Hepatocyte (in vitro differentiated cells): ENCODE measurements around the gene POGLUT2. TPM values are rescaled to one million over a fixed set of nuclear protein-coding genes. Genes with fewer than 3 reads are reported as not detected.
A peak's percentile ranks its signal among the peaks of the same experiment; 100 is the strongest.

Experiments used
- DNase-seq: peaks from one replicate; pipeline ENCODE4 v3.0.0-alpha.2; 2016; ENCODE audit warnings: low spot score
- H2AFZ ChIP-seq: fragments of 200-600 bp; sonication (generic); 2 replicates; pipeline ENCODE4 v1.6.0; 2016; ENCODE audit warnings: antibody characterized with exemption, mild to moderate bottlenecking
- H3K27ac ChIP-seq: fragments of 200-600 bp; sonication (generic); 2 replicates; pipeline ENCODE4 v1.5.1; 2016; ENCODE audit warnings: mild to moderate bottlenecking
- H3K27me3 ChIP-seq: fragments of 200-600 bp; sonication (generic); 2 replicates; pipeline ENCODE4 v1.6.1; 2016
- H3K36me3 ChIP-seq: fragments of 200-600 bp; sonication (generic); replicated peaks from 2 replicates; pipeline ENCODE4 v1.5.1; 2016; ENCODE audit warnings: low read depth; ENCODE audit not compliant: insufficient read depth
- H3K4me1 ChIP-seq: fragments of 200-600 bp; sonication (generic); 2 replicates; pipeline ENCODE4 v1.5.1; 2016; ENCODE audit warnings: mild to moderate bottlenecking, moderate library complexity; ENCODE audit not compliant: insufficient read depth
- H3K4me2 ChIP-seq: fragments of 200-600 bp; sonication (generic); 2 replicates; pipeline ENCODE4 v1.6.0; 2016
- H3K4me3 ChIP-seq: fragments of 200-600 bp; sonication (generic); 2 replicates; pipeline ENCODE4 v1.5.1; 2016; ENCODE audit warnings: mild to moderate bottlenecking
- H3K79me2 ChIP-seq: fragments of 200-600 bp; sonication (generic); 2 replicates; pipeline ENCODE4 v1.6.0; 2017; ENCODE audit warnings: mild to moderate bottlenecking
- H3K9me2 ChIP-seq: fragments of 200-600 bp; sonication (generic); replicated peaks from 2 replicates; pipeline ENCODE4 v1.6.0; 2017; ENCODE audit warnings: mild to moderate bottlenecking; ENCODE audit not compliant: insufficient read depth
- H3K9me3 ChIP-seq: fragments of 200-600 bp; sonication (generic); 2 replicates; pipeline ENCODE4 v1.5.1; 2016; ENCODE audit warnings: low read depth, mild to moderate bottlenecking
- H4K20me1 ChIP-seq: fragments of 200-600 bp; sonication (generic); 2 replicates; pipeline ENCODE4 v1.6.0; 2016; ENCODE audit warnings: mild to moderate bottlenecking; ENCODE audit not compliant: insufficient read depth, poor library complexity, severe bottlenecking
- EZH2 ChIP-seq: fragments of 200-600 bp; sonication (generic); IDR thresholded peaks from 2 replicates; pipeline ENCODE4 v1.6.1; 2016; ENCODE audit warnings: antibody characterized with exemption, mild to moderate bottlenecking, borderline replicate concordance
- EZH2phosphoT487 ChIP-seq: fragments of 200-600 bp; sonication (generic); IDR thresholded peaks from one replicate; pipeline ENCODE4 v1.6.1; 2018; ENCODE audit warnings: antibody characterized with exemption, mild to moderate bottlenecking, low read depth, moderate library complexity; ENCODE audit not compliant: unreplicated experiment, severe bottlenecking
- WGBS: methylation state at CpG from one replicate; pipeline ENCODE4 v1.1.6; 2016; ENCODE audit warnings: low lambda C conversion rate; ENCODE audit errors: missing lambda C conversion rate; 5-methylcytosine and 5-hydroxymethylcytosine counted together
- polyA plus RNA-seq: library from polyadenylated mRNA; unstranded; fragments of >200 nt; fragmentation: Nextera tagmentation; extraction: Ambion mirVana; gene quantifications from 2 replicates; pipeline ENCODE4 v1.2.1, GENCODE V29; 2016
- total RNA-seq: library from RNA; depleted of rRNA; stranded (reverse); fragments of >200 nt; gene quantifications from 2 replicates; pipeline ENCODE4 v1.2.3, GENCODE V29; 2014
- TF ChIP-seq, protein P1 (sequence below): fragments of 200-600 bp; sonication (generic); IDR thresholded peaks from 2 replicates; pipeline ENCODE4 v1.5.1; 2016; ENCODE audit warnings: antibody characterized with exemption, mild to moderate bottlenecking; ENCODE audit not compliant: poor library complexity

POGLUT2 gene
- total and polyA plus RNA-seq, 2 experiments from 2014 or later = 18.1 TPM

GRCh38 chr13:102772042-102772425 lies 26.7 kb downstream of the POGLUT2 start:
- H3K27me3 ChIP-seq = no peaks in the 10 kb centered on the region
- no peaks in the 10 kb centered on the region for H3K36me3 ChIP-seq
- H3K4me3 ChIP-seq = no peak overlapping the region
- H3K9me2 ChIP-seq = no peaks in the 10 kb centered on the region
- H4K20me1 ChIP-seq = no peaks in the 10 kb centered on the region
- peaks cover 13% of the 10 kb centered on the region for H3K4me1 ChIP-seq
- WGBS = 95% methylated on average over 14 of the region's 16 CpGs
- no peak overlapping the region for H2AFZ ChIP-seq
- peak overlapping the region; percentile 94 for H3K4me2 ChIP-seq
- no peaks in the 10 kb centered on the region for H3K9me3 ChIP-seq
- no peak for DNase-seq
- TF ChIP-seq, protein P1, sequence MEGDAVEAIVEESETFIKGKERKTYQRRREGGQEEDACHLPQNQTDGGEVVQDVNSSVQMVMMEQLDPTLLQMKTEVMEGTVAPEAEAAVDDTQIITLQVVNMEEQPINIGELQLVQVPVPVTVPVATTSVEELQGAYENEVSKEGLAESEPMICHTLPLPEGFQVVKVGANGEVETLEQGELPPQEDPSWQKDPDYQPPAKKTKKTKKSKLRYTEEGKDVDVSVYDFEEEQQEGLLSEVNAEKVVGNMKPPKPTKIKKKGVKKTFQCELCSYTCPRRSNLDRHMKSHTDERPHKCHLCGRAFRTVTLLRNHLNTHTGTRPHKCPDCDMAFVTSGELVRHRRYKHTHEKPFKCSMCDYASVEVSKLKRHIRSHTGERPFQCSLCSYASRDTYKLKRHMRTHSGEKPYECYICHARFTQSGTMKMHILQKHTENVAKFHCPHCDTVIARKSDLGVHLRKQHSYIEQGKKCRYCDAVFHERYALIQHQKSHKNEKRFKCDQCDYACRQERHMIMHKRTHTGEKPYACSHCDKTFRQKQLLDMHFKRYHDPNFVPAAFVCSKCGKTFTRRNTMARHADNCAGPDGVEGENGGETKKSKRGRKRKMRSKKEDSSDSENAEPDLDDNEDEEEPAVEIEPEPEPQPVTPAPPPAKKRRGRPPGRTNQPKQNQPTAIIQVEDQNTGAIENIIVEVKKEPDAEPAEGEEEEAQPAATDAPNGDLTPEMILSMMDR = no peak
- TF ChIP-seq EZH2 = no peak
- no peak for TF ChIP-seq EZH2phosphoT487
- H3K79me2 ChIP-seq = peaks cover 12% of the 10 kb centered on the region
- H3K27ac ChIP-seq = no peak overlapping the region

GRCh38 chr13:102771298-102772041 lies 27.3 kb downstream of the POGLUT2 start:
- Histone ChIP-seq H3K36me3 (no peaks in the 10 kb centered on the region), H3K4me3 (no peak overlapping the region), H3K27me3 (no peaks in the 10 kb centered on the region), H3K4me1 (peaks cover 13% of the 10 kb centered on the region), H3K9me3 (no peaks in the 10 kb centered on the region), H3K9me2 (no peaks in the 10 kb centered on the region), H3K79me2 (peaks cover 12% of the 10 kb centered on the region), H3K4me2 (no peak overlapping the region), H3K27ac (no peak overlapping the region), H4K20me1 (no peaks in the 10 kb centered on the region), H2AFZ (no peak overlapping the region)
- no peak for DNase-seq
- TF ChIP-seq EZH2phosphoT487 = no peak
- no peak for TF ChIP-seq EZH2
- TF ChIP-seq, protein P1 = no peak
- 92% methylated on average over 6 of the region's 6 CpGs for WGBS

GRCh38 chr13:102770435-102770834 lies 28.3 kb downstream of the POGLUT2 start:
- DNase-seq = peak; percentile 24
- H3K9me2 ChIP-seq = no peaks in the 10 kb centered on the region
- 56% methylated on average over 2 of the region's 2 CpGs for WGBS
- H3K27me3 ChIP-seq = no peaks in the 10 kb centered on the region
- peaks cover 13% of the 10 kb centered on the region for H3K4me1 ChIP-seq
- peaks cover 12% of the 10 kb centered on the region for H3K79me2 ChIP-seq
- no peak overlapping the region for H3K4me2 ChIP-seq
- H2AFZ ChIP-seq = no peak overlapping the region
- no peak overlapping the region for H3K4me3 ChIP-seq
- no peaks in the 10 kb centered on the region for H3K9me3 ChIP-seq
- TF ChIP-seq EZH2 (no peak), EZH2phosphoT487 (no peak)
- TF ChIP-seq, protein P1 = no peak
- H4K20me1 ChIP-seq = no peaks in the 10 kb centered on the region
- no peaks in the 10 kb centered on the region for H3K36me3 ChIP-seq
- no peak overlapping the region for H3K27ac ChIP-seq
